ENCODE measurements around the gene ADIPOQ. TPM values are rescaled to one million over a fixed set of nuclear protein-coding genes. Genes with fewer than 3 reads are reported as not detected.
"Not testable (repeated sequence)": the region's sequence is repeated elsewhere in the genome, so short reads cannot be mapped to it uniquely, and the experiment has no call there.

Gene ADIPOQ
- total RNA-seq, 5 donors from 2014 or later (not counting 1 experiment from before 2014, with no cell fraction given), result not detected

GRCh38 chr3:186806089-186807055, 36.1 kb upstream of the ADIPOQ start, which contains the start of gene RFC4:
RFC4 (minus strand) TSS chr3:186806482; CDS start chr3:186804713, 1,769 bp downstream.
- Histone ChIP-seq H3K36me3 (ENCODE audit: control insufficient read depth in 2 of 2, extremely low read depth in 1 of 2, insufficient read depth in 1 of 2, low read length in 1 of 2) (peaks cover 0 to 12% of the 10 kb centered on the region in 2 donors), H3K4me3 (ENCODE audit: control insufficient read depth in 1 of 2, extremely low read depth in 1 of 2, low read length in 1 of 2) (peak within 1 kb of the TSS; percentile 98 to 99), H3K27ac (ENCODE audit: low read length) (peak within 1 kb of the TSS; percentile 90), H3K9me3 (no peaks in the 10 kb centered on the region), H3K4me1 (ENCODE audit: control insufficient read depth in 1 of 2, extremely low read depth in 1 of 2, insufficient read depth in 2 of 2, low read length in 2 of 2) (peaks cover 12 to 20% of the 10 kb centered on the region in 2 experiments), H3K27me3 (replicated peaks in 1 of 2; ENCODE audit: control insufficient read depth in 2 of 2, extremely low read depth in 1 of 2, insufficient read depth in 2 of 2, low read length in 1 of 2) (no peaks in the 10 kb centered on the region)
- POLR2A ChIA-PET, result interaction anchor here (0.6 to 2.4 kb wide), 6 partner anchors 16 to 174 kb away, joined by 3 to 18 read pairs (median 5); partner anchors contain the start of gene EIF4A2 (in 1 of the 2)
- under 1% methylated on average over 69 of the region's 70 CpGs for WGBS (ENCODE audit: insufficient coverage)
- H3K4me1 Mint-ChIP-seq, result peaks cover 8 to 27% (median 24%) of the 10 kb centered on the region in 3 donors
- CTCF ChIA-PET, result interaction anchor here (0.5 to 1.8 kb wide), 5 partner anchors 13 to 414 kb away, joined by 3 to 5 read pairs (median 4); no protein-coding TSS in a partner anchor
- ATAC-seq (replicated peaks in 1 of 4), result peak; percentile 89 to 93 (median 92)
- H3K9me3 Mint-ChIP-seq, result no peaks in the 10 kb centered on the region
- no peaks in the 10 kb centered on the region for H3K27me3 Mint-ChIP-seq
- H3K36me3 Mint-ChIP-seq, result peaks cover 4% of the 10 kb centered on the region
- DNase-seq, result peak; percentile 65 to 90 (median 81)
- H3K27ac Mint-ChIP-seq, result peak within 1 kb of the TSS; percentile 92 to 95
- H3K4me3 Mint-ChIP-seq, result peak within 1 kb of the TSS; percentile 89 to 95 (median 95)

- DNase-seq, result peak in 1 of 35 experiments; percentile 33
- peaks cover 12 to 20% of the 10 kb centered on the region in 2 experiments for H3K4me1 ChIP-seq (ENCODE audit: control insufficient read depth in 1 of 2, extremely low read depth in 1 of 2, insufficient read depth in 2 of 2, low read length in 2 of 2)
- POLR2A ChIA-PET, result interaction anchor here in 1 of 2 donors (2.4 kb wide), 1 partner anchor 23 kb away, joined by 18 read pairs; the partner anchor contains the start of gene EIF4A2
- Mint-ChIP-seq H3K36me3 (peaks cover 4% of the 10 kb centered on the region), H3K27ac (peak overlapping the region; percentile 92 to 95), H3K9me3 (no peaks in the 10 kb centered on the region), H3K4me1 (peaks cover 8 to 27% (median 24%) of the 10 kb centered on the region in 3 donors), H3K27me3 (peaks cover 0 to 2% of the 10 kb centered on the region in 2 donors), H3K4me3 (peak overlapping the region; percentile 89 to 95 (median 95))
- H3K27me3 ChIP-seq (replicated peaks in 1 of 2; ENCODE audit: control insufficient read depth in 2 of 2, extremely low read depth in 1 of 2, insufficient read depth in 2 of 2, low read length in 1 of 2), result no peaks in the 10 kb centered on the region
- no peak for ATAC-seq (replicated peaks in 1 of 4)
- peak overlapping the region; percentile 90 for H3K27ac ChIP-seq (ENCODE audit: low read length)
- CTCF ChIA-PET, result interaction anchor here in 1 of 2 donors (0.6 to 1.8 kb wide), 2 partner anchors 12 to 218 kb away, joined by 3 to 5 read pairs; no protein-coding TSS in a partner anchor
- no peaks in the 10 kb centered on the region for H3K9me3 ChIP-seq
- peak overlapping the region; percentile 98 to 99 for H3K4me3 ChIP-seq (ENCODE audit: control insufficient read depth in 1 of 2, extremely low read depth in 1 of 2, low read length in 1 of 2)
- H3K36me3 ChIP-seq (ENCODE audit: control insufficient read depth in 2 of 2, extremely low read depth in 1 of 2, insufficient read depth in 1 of 2, low read length in 1 of 2), result peaks cover 0 to 9% of the 10 kb centered on the region in 2 donors
- WGBS (ENCODE audit: insufficient coverage), result 19% methylated on average over 5 of the region's 5 CpGs
These were observed 35.3 kb upstream of the ADIPOQ start for GRCh38 chr3:186807231-186807630.

DNA sequence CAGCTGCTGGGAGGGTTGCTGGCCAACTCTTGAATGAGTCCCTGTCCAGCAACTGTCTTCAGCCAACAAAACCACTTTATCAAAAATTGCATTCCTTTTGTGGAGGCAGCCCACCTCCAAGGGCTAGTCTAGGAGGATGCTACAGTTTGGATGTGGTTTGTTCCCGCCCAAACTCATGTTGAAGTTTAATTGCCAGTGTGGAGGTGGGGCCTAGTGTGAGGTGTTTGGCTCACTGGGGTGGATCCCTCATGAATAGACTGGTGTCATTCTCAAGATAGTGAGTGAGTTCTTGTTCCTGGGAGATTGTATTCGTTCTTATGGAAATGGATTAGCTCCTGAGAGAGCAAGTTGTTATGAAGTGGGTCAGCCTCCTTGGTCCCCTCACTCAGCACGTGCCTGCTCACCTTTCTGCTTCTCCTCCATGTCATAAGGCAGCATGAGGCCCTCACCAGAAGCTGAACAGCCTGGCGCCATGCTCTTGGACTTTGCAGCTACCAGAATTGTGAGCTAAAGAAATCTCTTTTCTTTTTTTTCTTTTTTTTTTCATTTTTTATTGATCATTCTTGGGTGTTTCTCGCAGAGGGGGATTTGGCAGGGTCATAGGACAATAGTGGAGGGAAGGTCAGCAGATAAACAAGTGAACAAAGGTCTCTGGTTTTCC, 32.0 kb upstream of the ADIPOQ start:
- no peaks in the 10 kb centered on the region for H3K9me3 Mint-ChIP-seq
- ChIA-PET CTCF (interaction anchor here (0.6 to 0.9 kb wide), 3 partner anchors 39 to 218 kb away, joined by 3 read pairs; no protein-coding TSS in a partner anchor), POLR2A (interaction anchor here (0.6 kb wide), 2 partner anchors 30 to 362 kb away, joined by 3 to 4 read pairs; no protein-coding TSS in a partner anchor)
- Histone ChIP-seq H3K36me3 (ENCODE audit: control insufficient read depth in 2 of 2, extremely low read depth in 1 of 2, insufficient read depth in 1 of 2, low read length in 1 of 2) (no peaks in the 10 kb centered on the region), H3K4me1 (ENCODE audit: control insufficient read depth in 1 of 2, extremely low read depth in 1 of 2, insufficient read depth in 2 of 2, low read length in 2 of 2) (peaks cover 11 to 15% of the 10 kb centered on the region in 2 experiments), H3K9me3 (no peaks in the 10 kb centered on the region), H3K4me3 (ENCODE audit: control insufficient read depth in 1 of 2, extremely low read depth in 1 of 2, low read length in 1 of 2) (no peak overlapping the region), H3K27ac (ENCODE audit: low read length) (no peak overlapping the region), H3K27me3 (replicated peaks in 1 of 2; ENCODE audit: control insufficient read depth in 2 of 2, extremely low read depth in 1 of 2, insufficient read depth in 2 of 2, low read length in 1 of 2) (peaks cover 0 to 2% of the 10 kb centered on the region in 2 experiments)
- H3K4me3 Mint-ChIP-seq, result no peak overlapping the region
- no peaks in the 10 kb centered on the region for H3K36me3 Mint-ChIP-seq
- WGBS (ENCODE audit: insufficient coverage), result 60% methylated on average over 1 of the region's 5 CpGs
- no peak overlapping the region for H3K27ac Mint-ChIP-seq
- peaks cover 8 to 14% (median 12%) of the 10 kb centered on the region in 3 donors for H3K4me1 Mint-ChIP-seq
- no peak for DNase-seq
- H3K27me3 Mint-ChIP-seq, result peaks cover 0 to 2% of the 10 kb centered on the region in 2 donors
- ATAC-seq (replicated peaks in 1 of 4), result no peak

GRCh38 chr3:186811313-186811712, 31.2 kb upstream of the ADIPOQ start:
- H3K27me3 ChIP-seq (replicated peaks in 1 of 2; ENCODE audit: control insufficient read depth in 2 of 2, extremely low read depth in 1 of 2, insufficient read depth in 2 of 2, low read length in 1 of 2); H3K9me3 Mint-ChIP-seq; H3K4me1 ChIP-seq (ENCODE audit: control insufficient read depth in 1 of 2, extremely low read depth in 1 of 2, insufficient read depth in 2 of 2, low read length in 2 of 2); ATAC-seq (replicated peaks in 1 of 4); DNase-seq; H3K27me3 Mint-ChIP-seq; H3K9me3 ChIP-seq; H3K4me3 Mint-ChIP-seq; H3K27ac Mint-ChIP-seq; H3K4me1 Mint-ChIP-seq; H3K4me3 ChIP-seq (ENCODE audit: control insufficient read depth in 1 of 2, extremely low read depth in 1 of 2, low read length in 1 of 2); POLR2A ChIA-PET; H3K36me3 Mint-ChIP-seq; CTCF ChIA-PET; H3K36me3 ChIP-seq (ENCODE audit: control insufficient read depth in 2 of 2, extremely low read depth in 1 of 2, insufficient read depth in 1 of 2, low read length in 1 of 2); H3K27ac ChIP-seq (ENCODE audit: low read length): not testable (repeated sequence)
- no CpG with 5 or more reads among the region's 29 CpGs for WGBS (ENCODE audit: insufficient coverage)

GRCh38 chr3:186814100-186814499, 28.4 kb upstream of the ADIPOQ start:
- no peaks in the 10 kb centered on the region for H3K4me1 Mint-ChIP-seq
- H3K9me3 ChIP-seq, result no peaks in the 10 kb centered on the region
- CTCF ChIA-PET, result no interaction called here
- no peaks in the 10 kb centered on the region for H3K36me3 Mint-ChIP-seq
- no peaks in the 10 kb centered on the region for H3K9me3 Mint-ChIP-seq
- ATAC-seq (replicated peaks in 1 of 4) (no peak), DNase-seq (no peak)
- POLR2A ChIA-PET, result no interaction called here
- peaks cover 0 to 2% of the 10 kb centered on the region in 2 donors for H3K27me3 Mint-ChIP-seq
- H3K4me3 Mint-ChIP-seq, result no peak overlapping the region
- 67% methylated on average over 1 of the region's 4 CpGs for WGBS (ENCODE audit: insufficient coverage)
- H3K27ac ChIP-seq (ENCODE audit: low read length), result no peak overlapping the region
- H3K27me3 ChIP-seq (replicated peaks in 1 of 2; ENCODE audit: control insufficient read depth in 2 of 2, extremely low read depth in 1 of 2, insufficient read depth in 2 of 2, low read length in 1 of 2), result peaks cover 0 to 2% of the 10 kb centered on the region in 2 experiments
- no peaks in the 10 kb centered on the region for H3K4me1 ChIP-seq (ENCODE audit: control insufficient read depth in 1 of 2, extremely low read depth in 1 of 2, insufficient read depth in 2 of 2, low read length in 2 of 2)
- no peak overlapping the region for H3K27ac Mint-ChIP-seq
- H3K36me3 ChIP-seq (ENCODE audit: control insufficient read depth in 2 of 2, extremely low read depth in 1 of 2, insufficient read depth in 1 of 2, low read length in 1 of 2), result no peaks in the 10 kb centered on the region
- H3K4me3 ChIP-seq (ENCODE audit: control insufficient read depth in 1 of 2, extremely low read depth in 1 of 2, low read length in 1 of 2), result no peak overlapping the region

GRCh38 chr3:186815435-186815834, 27.1 kb upstream of the ADIPOQ start:
- CTCF ChIA-PET, result no interaction called here
- H3K27ac Mint-ChIP-seq, result no peak overlapping the region
- no peaks in the 10 kb centered on the region for H3K36me3 Mint-ChIP-seq

More at GRCh38 chr3:186815435-186815834, 27.1 kb upstream of the ADIPOQ start:
- Mint-ChIP-seq H3K4me1 (no peaks in the 10 kb centered on the region), H3K27me3 (peaks cover 0 to 2% of the 10 kb centered on the region in 2 donors), H3K4me3 (no peak overlapping the region), H3K9me3 (no peaks in the 10 kb centered on the region)
- Histone ChIP-seq H3K27ac (ENCODE audit: low read length) (no peak overlapping the region), H3K9me3 (no peaks in the 10 kb centered on the region), H3K36me3 (ENCODE audit: control insufficient read depth in 2 of 2, extremely low read depth in 1 of 2, insufficient read depth in 1 of 2, low read length in 1 of 2) (no peaks in the 10 kb centered on the region), H3K4me3 (ENCODE audit: control insufficient read depth in 1 of 2, extremely low read depth in 1 of 2, low read length in 1 of 2) (no peak overlapping the region), H3K4me1 (ENCODE audit: control insufficient read depth in 1 of 2, extremely low read depth in 1 of 2, insufficient read depth in 2 of 2, low read length in 2 of 2) (no peaks in the 10 kb centered on the region), H3K27me3 (replicated peaks in 1 of 2; ENCODE audit: control insufficient read depth in 2 of 2, extremely low read depth in 1 of 2, insufficient read depth in 2 of 2, low read length in 1 of 2) (peaks cover 0 to 2% of the 10 kb centered on the region in 2 experiments)
- no peak for ATAC-seq (replicated peaks in 1 of 4)
- WGBS (ENCODE audit: insufficient coverage), result 83% methylated on average over 1 of the region's 1 CpG
- DNase-seq, result no peak
- POLR2A ChIA-PET, result interaction anchor here in 1 of 2 donors (0.6 kb wide), 1 partner anchor 15 kb away, joined by 4 read pairs; no protein-coding TSS in a partner anchor

All from T-cell (primary cell).